Liver (tissue), 9 donors: Measurements from ENCODE around the gene HPGD. TPM values are rescaled to one million over a fixed set of nuclear protein-coding genes. Genes with fewer than 3 reads are reported as not detected.

ENCODE experiments used
- DNase-seq: peaks from one replicate; pipeline ENCODE4 v3.0.0-alpha.2; 2017; ENCODE audit warnings: low spot score
- H3K27ac ChIP-seq, 2 donors: one replicate each; pipeline ENCODE4 v1.7.0; 2013; ENCODE audit warnings: inconsistent platforms in 2 of 2, low read length in 2 of 2, control low read depth in 1 of 2, low read depth in 1 of 2, mild to moderate bottlenecking in 1 of 2
- H3K27me3 ChIP-seq, 4 donors: one replicate each; pipeline versions ENCODE4 v1.6.1 to v1.7.0; 2013; ENCODE audit warnings: low read length in 3 of 4, inconsistent platforms in 1 of 4, mild to moderate bottlenecking in 1 of 4, moderate library complexity in 1 of 4; ENCODE audit not compliant: control insufficient read depth in 4 of 4, insufficient read depth in 4 of 4
- H3K36me3 ChIP-seq, 4 donors: one replicate each; pipeline versions ENCODE4 v1.6.1 to v1.7.0; 2013; ENCODE audit warnings: low read length in 3 of 4, mild to moderate bottlenecking in 3 of 4, low read depth in 1 of 4, moderate library complexity in 1 of 4; ENCODE audit not compliant: control insufficient read depth in 4 of 4, insufficient read depth in 3 of 4
- H3K4me1 ChIP-seq, 4 donors: one replicate each; pipeline versions ENCODE4 v1.6.1 to v1.7.0; 2013; ENCODE audit warnings: low read length in 3 of 4, mild to moderate bottlenecking in 3 of 4, moderate library complexity in 1 of 4; ENCODE audit not compliant: control insufficient read depth in 4 of 4, insufficient read depth in 4 of 4
- H3K4me3 ChIP-seq, 3 donors: one replicate each; pipeline versions ENCODE4 v1.6.1 to v1.7.0; 2013; ENCODE audit warnings: low read length in 3 of 3, control low read depth in 1 of 3, low read depth in 1 of 3, mild to moderate bottlenecking in 1 of 3
- H3K9ac ChIP-seq, 2 donors: one replicate each; pipeline ENCODE4 v1.7.0; 2013; ENCODE audit warnings: low read length in 2 of 2, mild to moderate bottlenecking in 2 of 2, moderate library complexity in 2 of 2, control low read depth in 1 of 2, low read depth in 1 of 2
- H3K9me3 ChIP-seq, 4 donors: one replicate each; pipeline versions ENCODE4 v1.6.1 to v1.7.0; 2013; ENCODE audit warnings: low read length in 3 of 4; ENCODE audit not compliant: control insufficient read depth in 4 of 4
- CTCF ChIP-seq: fragments of 150-350 bp; IDR thresholded peaks from 2 replicates; pipeline ENCODE4 v1.5.1; 2017; ENCODE audit warnings: improper control_type of control experiment, low read depth, low read length; ENCODE audit not compliant: missing input control
- EGR1 ChIP-seq, 2 donors: IDR thresholded peaks; 2 replicates each; pipeline ENCODE4 v1.6.1; 2016 to 2018; ENCODE audit warnings: antibody characterized with exemption in 2 of 2, low read depth in 2 of 2
- FOXA2 ChIP-seq: IDR thresholded peaks from 2 replicates; pipeline ENCODE4 v1.6.1; 2016; ENCODE audit warnings: antibody characterized with exemption
- GABPA ChIP-seq, 2 donors: IDR thresholded peaks in 1 of 2; conservative IDR thresholded peaks in 1 of 2; 2 replicates each; pipeline ENCODE4 v1.6.1; 2016; ENCODE audit warnings: antibody characterized with exemption in 2 of 2, mild to moderate bottlenecking in 1 of 2, moderate library complexity in 1 of 2
- HNF4A ChIP-seq, 2 donors: conservative IDR thresholded peaks; 2 replicates each; pipeline ENCODE4 v1.6.1; 2016; ENCODE audit warnings: antibody characterized with exemption in 2 of 2, mild to moderate bottlenecking in 2 of 2
- JUND ChIP-seq, 2 donors: IDR thresholded peaks; 2 replicates each; pipeline ENCODE4 v1.6.1; 2016; ENCODE audit warnings: antibody characterized with exemption in 2 of 2
- NR2F2 ChIP-seq: IDR thresholded peaks from 2 replicates; pipeline ENCODE4 v1.6.1; 2016; ENCODE audit warnings: antibody characterized with exemption
- RXRA ChIP-seq, 2 donors: IDR thresholded peaks; 2 replicates each; pipeline ENCODE4 v1.6.1; 2017 to 2018; ENCODE audit warnings: antibody characterized with exemption in 2 of 2, mild to moderate bottlenecking in 1 of 2
- TAF1 ChIP-seq: conservative IDR thresholded peaks from 2 replicates; pipeline ENCODE4 v1.6.1; 2016; ENCODE audit warnings: antibody characterized with exemption, mild to moderate bottlenecking
- YY1 ChIP-seq: IDR thresholded peaks from 2 replicates; pipeline ENCODE4 v1.6.1; 2016; ENCODE audit warnings: antibody characterized with exemption, mild to moderate bottlenecking
- WGBS: extraction: QIAGEN DNeasy Blood & Tissue Kit; methylation state at CpG from one replicate; pipeline ENCODE4 v1.1.7; 2013; 5-methylcytosine and 5-hydroxymethylcytosine counted together
- polyA plus RNA-seq, 2 donors: library from polyadenylated mRNA; stranded (reverse) in 1 of 2; unstranded in 1 of 2; fragments of 200-250 nt in 1 of 2; fragments of >200 nt in 1 of 2; fragmentation: Nextera tagmentation in 1 of 2; extraction: Ambion mirVana in 1 of 2; gene quantifications; one replicate each; pipeline versions ENCODE4 v1.2.1 to v1.2.3, GENCODE V29; 2013 to 2015
- total RNA-seq, 2 donors: library from RNA; depleted of rRNA; stranded (reverse); fragments of >200 nt; gene quantifications; one replicate each; pipeline ENCODE4 v1.2.3, GENCODE V29; 2014
- TF ChIP-seq, protein P1 (sequence below): IDR thresholded peaks from 2 replicates; pipeline ENCODE4 v1.6.1; 2016; ENCODE audit warnings: antibody characterized with exemption
- TF ChIP-seq, protein P2 (sequence below): IDR thresholded peaks from 2 replicates; pipeline ENCODE4 v1.6.1; 2016; ENCODE audit warnings: antibody characterized with exemption
- donor health status: healthy.
- donor health status: healthy.
- donor health status: healthy.
- donor health status: healthy.
- donor health status: healthy.

HPGD gene
- total and polyA plus RNA-seq, 4 donors: 7.9 to 113 (median 57.1) TPM

- TF ChIP-seq HNF4A (conservative IDR thresholded peaks at IDR 0.05) (peak; percentile 76 to 99), TAF1 (no peak), JUND (IDR thresholded peaks at IDR 0.05) (peak in 1 of 2 donors; percentile 45), RXRA (IDR thresholded peaks at IDR 0.05) (peak in 1 of 2 donors; percentile 20), YY1 (peak; percentile 44)
- TF ChIP-seq, protein P1, sequence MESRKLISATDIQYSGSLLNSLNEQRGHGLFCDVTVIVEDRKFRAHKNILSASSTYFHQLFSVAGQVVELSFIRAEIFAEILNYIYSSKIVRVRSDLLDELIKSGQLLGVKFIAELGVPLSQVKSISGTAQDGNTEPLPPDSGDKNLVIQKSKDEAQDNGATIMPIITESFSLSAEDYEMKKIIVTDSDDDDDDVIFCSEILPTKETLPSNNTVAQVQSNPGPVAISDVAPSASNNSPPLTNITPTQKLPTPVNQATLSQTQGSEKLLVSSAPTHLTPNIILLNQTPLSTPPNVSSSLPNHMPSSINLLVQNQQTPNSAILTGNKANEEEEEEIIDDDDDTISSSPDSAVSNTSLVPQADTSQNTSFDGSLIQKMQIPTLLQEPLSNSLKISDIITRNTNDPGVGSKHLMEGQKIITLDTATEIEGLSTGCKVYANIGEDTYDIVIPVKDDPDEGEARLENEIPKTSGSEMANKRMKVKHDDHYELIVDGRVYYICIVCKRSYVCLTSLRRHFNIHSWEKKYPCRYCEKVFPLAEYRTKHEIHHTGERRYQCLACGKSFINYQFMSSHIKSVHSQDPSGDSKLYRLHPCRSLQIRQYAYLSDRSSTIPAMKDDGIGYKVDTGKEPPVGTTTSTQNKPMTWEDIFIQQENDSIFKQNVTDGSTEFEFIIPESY: peak; percentile 31
- Histone ChIP-seq H3K4me3 (no peak overlapping the region), H3K27me3 (no peaks in the 10 kb centered on the region), H3K9me3 (no peaks in the 10 kb centered on the region), H3K4me1 (peaks cover 2 to 26% (median 7%) of the 10 kb centered on the region in 4 donors), H3K9ac (peak overlapping the region; percentile 1 to 45), H3K36me3 (no peaks in the 10 kb centered on the region), H3K27ac (peak overlapping the region; percentile 79 to 97)
- 79% methylated on average over 1 of the region's 1 CpG for WGBS
- DNase-seq: no peak
Measured at GRCh38 chr4:174517502-174518445, 4.5 kb downstream of the HPGD start.

GRCh38 chr4:174516794-174517193 is 5.5 kb downstream of the HPGD start:
- no peak for TF ChIP-seq FOXA2
- TF ChIP-seq, protein P2, sequence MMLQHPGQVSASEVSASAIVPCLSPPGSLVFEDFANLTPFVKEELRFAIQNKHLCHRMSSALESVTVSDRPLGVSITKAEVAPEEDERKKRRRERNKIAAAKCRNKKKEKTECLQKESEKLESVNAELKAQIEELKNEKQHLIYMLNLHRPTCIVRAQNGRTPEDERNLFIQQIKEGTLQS: no peak
- TF ChIP-seq HNF4A (conservative IDR thresholded peaks at IDR 0.05): no peak
- TF ChIP-seq EGR1 (IDR thresholded peaks at IDR 0.05; ENCODE audit: low read depth in 2 of 2): no peak
- TF ChIP-seq CTCF: no peak
- no peak for TF ChIP-seq NR2F2
- TF ChIP-seq GABPA (IDR thresholded peaks at IDR 0.05 in 1 of 2, conservative IDR thresholded peaks at IDR 0.05 in 1 of 2): no peak
- TF ChIP-seq, protein P1: no peak
- no peak for TF ChIP-seq RXRA (IDR thresholded peaks at IDR 0.05)
- Histone ChIP-seq H3K27ac (peak overlapping the region; percentile 70 to 71), H3K36me3 (peaks cover 0 to under 1% (median 0%) of the 10 kb centered on the region in 4 donors), H3K9me3 (no peaks in the 10 kb centered on the region), H3K9ac (no peak overlapping the region), H3K4me3 (no peak overlapping the region), H3K4me1 (peaks cover 2 to 28% (median 8%) of the 10 kb centered on the region in 4 donors), H3K27me3 (no peaks in the 10 kb centered on the region)
- DNase-seq: no peak
- 80% methylated on average over 1 of the region's 1 CpG for WGBS
